Panc1 (cell line): ENCODE data around the gene NDUFV1. TPM values are rescaled to one million over a fixed set of nuclear protein-coding genes. Genes with fewer than 3 reads are reported as not detected.
"Not testable (repeated sequence)": the region's sequence is repeated elsewhere in the genome, so short reads cannot be mapped to it uniquely, and the experiment has no call there.

Source experiments
- ATAC-seq: fragments of 200-7000 bp; cut with Tn5 transposase; 2 replicates; pipeline ENCODE4 v1.9.1; 2020; ENCODE audit warnings: mild to moderate bottlenecking, moderate library complexity
- BruUV-seq: library from RNA; stranded (reverse); fragments of 400-500 nt; replicated peaks from 2 replicates; lab custom pipeline; 2021; lab: Mats Ljungman, UMichigan
- CTCF ChIA-PET: fragments of 300-600 bp; sonication (Branson Sonifier 250); formaldehyde crosslinking; loops from one replicate; lab custom pipeline; 2022; ENCODE audit warnings: antibody characterized with exemption; lab: Charles Lee
- POLR2A ChIA-PET: fragments of 300-600 bp; sonication (Branson Sonifier 250); formaldehyde crosslinking; loops from one replicate; lab custom pipeline; 2022; ENCODE audit warnings: antibody characterized with exemption; lab: Charles Lee
- DNase-seq: peaks from one replicate; pipeline ENCODE4 v3.0.0-alpha.2; 2010; ENCODE audit warnings: low read depth, low spot score
- H3K27ac ChIP-seq: 2 replicates; pipeline ENCODE4 v1.5.1; 2011; ENCODE audit warnings: mild to moderate bottlenecking, low read length, inconsistent platforms
- H3K27me3 ChIP-seq: fragments of 200-500 bp; sonication (Bioruptor generic); 2 replicates; pipeline ENCODE4 v1.6.0; 2014; ENCODE audit warnings: low read length, inconsistent platforms; ENCODE audit not compliant: control insufficient read depth, insufficient read depth
- H3K36me3 ChIP-seq: fragments of 200-500 bp; sonication (Bioruptor generic); 2 replicates; pipeline ENCODE4 v1.5.1; 2014; ENCODE audit warnings: inconsistent platforms, mild to moderate bottlenecking, low read length, moderate library complexity; ENCODE audit not compliant: control insufficient read depth, insufficient read depth
- H3K4me1 ChIP-seq: 2 replicates; pipeline ENCODE4 v1.5.1; 2011; ENCODE audit warnings: inconsistent platforms, mild to moderate bottlenecking, low read length, moderate library complexity; ENCODE audit not compliant: control insufficient read depth, insufficient read depth
- H3K4me3 ChIP-seq, 2 experiments: 2 replicates each; pipeline ENCODE4 v1.5.1; 2011 to 2012; ENCODE audit warnings: low read depth in 2 of 2, low read length in 2 of 2, mild to moderate bottlenecking in 2 of 2, inconsistent platforms in 1 of 2, moderate library complexity in 1 of 2
- H3K9me3 ChIP-seq: fragments of 200-500 bp; sonication (Bioruptor generic); 2 replicates; pipeline ENCODE4 v1.5.1; 2014; ENCODE audit warnings: low read depth, mild to moderate bottlenecking, inconsistent platforms, low read length, moderate library complexity; ENCODE audit not compliant: control insufficient read depth, insufficient read depth
- CTCF ChIP-seq: fragments of 450-650 bp; IDR thresholded peaks from 2 replicates; pipeline ENCODE4 v1.5.1; 2017; ENCODE audit warnings: mild to moderate bottlenecking
- POLR2AphosphoS5 ChIP-seq: IDR thresholded peaks from 2 replicates; pipeline ENCODE4 v1.6.1; 2012; ENCODE audit warnings: mild to moderate bottlenecking, low read depth, low read length, moderate library complexity
- REST ChIP-seq, 2 experiments: IDR thresholded peaks; 2 replicates each; pipeline ENCODE4 v1.6.1; 2011 to 2012; ENCODE audit warnings: low read depth in 2 of 2, control low read depth in 1 of 2, low read length in 1 of 2, mild to moderate bottlenecking in 1 of 2, moderate library complexity in 1 of 2; ENCODE audit not compliant: insufficient read depth in 1 of 2
- SIN3A ChIP-seq: IDR thresholded peaks from 2 replicates; pipeline ENCODE4 v1.6.1; 2012; ENCODE audit warnings: low read depth, mild to moderate bottlenecking, low read length, moderate library complexity, borderline replicate concordance; ENCODE audit not compliant: insufficient read depth
- TCF7L2 ChIP-seq: IDR thresholded peaks from 2 replicates; pipeline ENCODE4 v1.6.1; 2011; ENCODE audit warnings: mild to moderate bottlenecking, low read depth, low read length, inconsistent platforms
- in situ Hi-C: cut with HindIII; loops from 2 replicates; pipeline ENCODE4 v1.10.0; 2016; ENCODE audit warnings: low sequenced_read_pairs, low pct_unique_long_range_greater_than_20kb
- intact Hi-C: fragments of 100-400 bp; cut with micrococcal nuclease; formaldehyde crosslinking; loops from one replicate; pipeline ENCODE4 v1.10.0; 2022; ENCODE audit not compliant: unreplicated experiment
- total RNA-seq: library from RNA; stranded (reverse); gene quantifications from one replicate; pipeline ENCODE4 v1.2.1, GENCODE V29; 2021; ENCODE audit not compliant: unreplicated experiment

Gene NDUFV1
- total RNA-seq, 1 experiment from 2014 or later = 281 TPM

- in situ Hi-C loops (no loop called here), intact Hi-C loops (no loop called here)
- Histone ChIP-seq H3K4me1 (peaks cover 8% of the 10 kb centered on the region; the same call in 1 of the 2 replicates), H3K27ac (no peak overlapping the region), H3K9me3 (no peaks in the 10 kb centered on the region), H3K27me3 (no peaks in the 10 kb centered on the region), H3K36me3 (no peaks in the 10 kb centered on the region), H3K4me3 (no peak overlapping the region)
- POLR2A ChIA-PET = interaction anchor here (0.6 kb wide), 2 partner anchors 11 to 263 kb away, joined by 4 to 5 read pairs; no protein-coding TSS in a partner anchor
- CTCF ChIA-PET = no interaction called here
- BruUV-seq = no TSS peak
- ATAC-seq = no peak
- no peak for DNase-seq
- no peak for TF ChIP-seq TCF7L2
- TF ChIP-seq REST (IDR thresholded peaks at IDR 0.05; ENCODE audit: insufficient read depth in 1 of 2, low read depth in 2 of 2, low read length in 1 of 2) = no peak
- TF ChIP-seq SIN3A = no peak
- no peak for TF ChIP-seq POLR2AphosphoS5
- TF ChIP-seq CTCF = no peak
Measured at GRCh38 chr11:67635231-67635521, 28.4 kb downstream of the NDUFV1 start.

GRCh38 chr11:67636962-67637361 lies 30.2 kb downstream of the NDUFV1 start:
- H3K4me3 ChIP-seq = no peak overlapping the region
- H3K27ac ChIP-seq = no peak overlapping the region
- in situ Hi-C loops = no loop called here
- H3K27me3 ChIP-seq = no peaks in the 10 kb centered on the region
- POLR2A ChIA-PET = no interaction called here
- H3K9me3 ChIP-seq = no peaks in the 10 kb centered on the region
- no TSS peak for BruUV-seq
- 0 out of 2 replicates have a peak, but pooled peaks cover 4% of the 10 kb centered on the region for H3K4me1 ChIP-seq
- intact Hi-C loops = no loop called here
- H3K36me3 ChIP-seq = no peaks in the 10 kb centered on the region
- no peak for DNase-seq
- CTCF ChIA-PET = interaction anchor here (0.6 to 0.9 kb wide), 2 partner anchors 22 to 47 kb away, joined by 3 read pairs; no protein-coding TSS in a partner anchor
- ATAC-seq = no peak
- TF ChIP-seq CTCF (no peak), SIN3A (no peak), TCF7L2 (no peak), REST (IDR thresholded peaks at IDR 0.05; ENCODE audit: insufficient read depth in 1 of 2, low read depth in 2 of 2, low read length in 1 of 2) (no peak), POLR2AphosphoS5 (no peak)

GRCh38 chr11:67637441-67637840 lies 30.7 kb downstream of the NDUFV1 start:
- ATAC-seq, BruUV-seq, intact Hi-C loops, DNase-seq, H3K27ac ChIP-seq, in situ Hi-C loops, POLR2A ChIA-PET, H3K4me1 ChIP-seq, H3K4me3 ChIP-seq, H3K9me3 ChIP-seq, H3K36me3 ChIP-seq, H3K27me3 ChIP-seq: not testable (repeated sequence)
- CTCF ChIA-PET = interaction anchor here (0.6 to 1.1 kb wide), 3 partner anchors 9 to 23 kb away, joined by 3 to 15 read pairs (median 3); no protein-coding TSS in a partner anchor
